Measurements from ENCODE around the gene TATDN2. TPM values are rescaled to one million over a fixed set of nuclear protein-coding genes. Genes with fewer than 3 reads are reported as not detected.
A peak's percentile ranks its signal among the peaks of the same experiment; 100 is the strongest.

TATDN2 gene
- total RNA-seq, 1 donor from 2014 or later, result 36.0 TPM

- H3K4me3 ChIP-seq, result no peak overlapping the region
- H3K27me3 ChIP-seq (ENCODE audit: low read depth), result no peaks in the 10 kb centered on the region
- H3K27ac ChIP-seq, result no peak overlapping the region
- no peaks in the 10 kb centered on the region for H3K9me3 ChIP-seq
- peaks cover 84% of the 10 kb centered on the region for H3K36me3 ChIP-seq
- H3K4me1 ChIP-seq, result peaks cover 18% of the 10 kb centered on the region
- no peak for TF ChIP-seq CTCF (IDR thresholded peaks at IDR 0.05)
- intact Hi-C loops (cut with DNase I), result no loop called here
- DNase-seq (no peak), ATAC-seq (no peak)
These were observed 67.6 kb downstream of the TATDN2 start for GRCh38 chr3:10315771-10316344.

DNA sequence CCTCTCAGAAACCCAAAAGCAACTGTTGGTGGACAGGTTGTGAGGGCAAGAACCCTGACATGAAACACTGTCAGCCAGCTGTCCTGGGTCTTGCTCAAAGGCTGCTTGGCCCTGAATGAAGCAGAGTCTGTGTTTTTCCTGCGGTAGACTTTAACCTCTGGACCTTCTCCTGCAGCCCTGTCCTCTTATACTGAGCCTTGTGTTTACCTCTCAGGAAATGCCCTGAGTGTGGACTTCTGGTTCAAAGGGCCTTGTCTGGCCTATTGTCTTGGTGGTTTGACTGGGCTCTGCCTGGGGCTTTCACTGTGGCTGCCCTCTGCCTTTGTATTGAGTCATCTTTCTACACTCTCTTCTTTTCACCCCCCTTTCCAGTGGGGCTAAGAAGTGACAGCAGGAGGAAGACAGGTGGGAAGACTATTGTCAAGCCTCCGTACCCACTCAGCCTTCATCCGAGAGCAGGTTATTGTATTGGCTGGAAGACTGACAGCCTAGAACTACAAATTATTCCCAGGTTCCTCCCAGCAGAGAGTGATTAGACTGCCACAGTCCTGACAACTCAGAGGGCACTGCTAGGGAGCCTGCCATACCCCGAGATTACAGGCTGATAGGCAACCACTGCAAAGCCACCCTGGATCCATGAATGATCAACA is 69.2 kb downstream of the TATDN2 start:
- no peak overlapping the region for H3K4me3 ChIP-seq
- peaks cover 68% of the 10 kb centered on the region for H3K36me3 ChIP-seq
- no peak overlapping the region for H3K27ac ChIP-seq

DNA sequence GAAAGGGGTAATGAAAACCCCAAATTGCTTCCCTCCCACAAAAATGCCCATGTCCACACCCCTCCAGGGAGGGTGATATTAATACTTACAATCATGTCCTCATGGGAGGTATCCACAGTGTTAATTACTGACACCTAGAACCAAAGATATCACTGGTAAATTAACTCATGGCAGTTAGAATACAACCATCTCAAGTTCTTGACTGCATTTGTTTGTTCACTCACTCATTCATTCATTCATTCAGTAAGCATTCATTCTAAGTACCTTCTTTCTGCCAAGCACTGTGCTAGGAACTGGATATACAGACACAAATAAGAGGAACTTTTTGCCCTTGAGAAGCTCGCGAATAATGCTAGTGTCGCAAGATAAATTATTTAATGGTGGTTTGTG is 69.7 kb downstream of the TATDN2 start:
- intact Hi-C loops (cut with DNase I), result no loop called here
- peaks cover 18% of the 10 kb centered on the region for H3K4me1 ChIP-seq
- no peak overlapping the region for H3K4me3 ChIP-seq
- TF ChIP-seq CTCF (IDR thresholded peaks at IDR 0.05), result no peak
- H3K36me3 ChIP-seq, result peaks cover 63% of the 10 kb centered on the region
- no peaks in the 10 kb centered on the region for H3K27me3 ChIP-seq (ENCODE audit: low read depth)
- DNase-seq, result no peak
- no peaks in the 10 kb centered on the region for H3K9me3 ChIP-seq
- no peak for ATAC-seq
- H3K27ac ChIP-seq, result no peak overlapping the region

More for the DNA sequence above, 69.2 kb downstream of the TATDN2 start:
- Histone ChIP-seq H3K9me3 (no peaks in the 10 kb centered on the region), H3K27me3 (ENCODE audit: low read depth) (no peaks in the 10 kb centered on the region), H3K4me1 (peaks cover 18% of the 10 kb centered on the region)
- TF ChIP-seq CTCF (IDR thresholded peaks at IDR 0.05), result no peak
- no peak for ATAC-seq
- no peak for DNase-seq
- intact Hi-C loops (cut with DNase I), result no loop called here

DNA sequence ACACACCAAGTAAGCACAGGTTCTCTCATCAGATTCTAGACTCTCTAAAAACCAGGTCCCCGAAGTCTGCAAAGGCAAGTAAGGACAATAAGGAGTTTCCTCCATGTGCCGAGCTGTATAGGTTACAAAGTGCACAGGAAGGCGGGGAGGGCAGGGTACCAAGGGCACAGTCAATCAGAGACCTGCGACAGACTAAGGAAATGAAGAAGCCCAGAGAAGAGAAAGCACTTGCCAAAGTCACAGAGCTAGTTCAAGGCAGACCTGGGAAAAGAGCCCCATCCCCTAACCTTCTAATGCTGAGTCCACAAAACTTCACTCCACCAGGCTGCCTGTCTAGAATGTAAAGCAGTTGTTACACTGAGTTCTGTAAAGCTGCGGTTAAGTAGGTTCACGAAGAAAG is 71.0 kb downstream of the TATDN2 start:
- TF ChIP-seq CTCF (IDR thresholded peaks at IDR 0.05), result no peak
- Histone ChIP-seq H3K36me3 (peaks cover 50% of the 10 kb centered on the region), H3K27me3 (ENCODE audit: low read depth) (no peaks in the 10 kb centered on the region), H3K4me1 (peaks cover 18% of the 10 kb centered on the region), H3K4me3 (no peak overlapping the region), H3K27ac (no peak overlapping the region), H3K9me3 (no peaks in the 10 kb centered on the region)
- DNase-seq (no peak), ATAC-seq (no peak)
- intact Hi-C loops (cut with DNase I), result no loop called here

GRCh38 chr3:10319804-10320203 is 71.5 kb downstream of the TATDN2 start:
- Histone ChIP-seq H3K4me3 (peak overlapping the region; percentile 89), H3K4me1 (peaks cover 18% of the 10 kb centered on the region), H3K9me3 (no peaks in the 10 kb centered on the region), H3K27me3 (ENCODE audit: low read depth) (no peaks in the 10 kb centered on the region), H3K27ac (peak overlapping the region; percentile 91), H3K36me3 (peaks cover 45% of the 10 kb centered on the region)
- no peak for DNase-seq
- intact Hi-C loops (cut with DNase I), result no loop called here
- no peak for TF ChIP-seq CTCF (IDR thresholded peaks at IDR 0.05)
- ATAC-seq, result no peak

Measured in lower lobe of right lung (tissue), 2 donors.